Stimulated activated CD4-positive, alpha-beta T cell treated with anti-CD3 and anti-CD28 coated beads, Interleukin-2, amount 100 ng/mL, for 24 hours (primary cell): ENCODE measurements around the gene MED26.
"Not testable (repeated sequence)": the region's sequence is repeated elsewhere in the genome, so short reads cannot be mapped to it uniquely, and the experiment has no call there.

ENCODE experiments used
- DNase-seq, 2 donors: peaks; one replicate each; pipeline ENCODE4 v3.0.0-alpha.2; 2020

The MED26 gene, protein sequence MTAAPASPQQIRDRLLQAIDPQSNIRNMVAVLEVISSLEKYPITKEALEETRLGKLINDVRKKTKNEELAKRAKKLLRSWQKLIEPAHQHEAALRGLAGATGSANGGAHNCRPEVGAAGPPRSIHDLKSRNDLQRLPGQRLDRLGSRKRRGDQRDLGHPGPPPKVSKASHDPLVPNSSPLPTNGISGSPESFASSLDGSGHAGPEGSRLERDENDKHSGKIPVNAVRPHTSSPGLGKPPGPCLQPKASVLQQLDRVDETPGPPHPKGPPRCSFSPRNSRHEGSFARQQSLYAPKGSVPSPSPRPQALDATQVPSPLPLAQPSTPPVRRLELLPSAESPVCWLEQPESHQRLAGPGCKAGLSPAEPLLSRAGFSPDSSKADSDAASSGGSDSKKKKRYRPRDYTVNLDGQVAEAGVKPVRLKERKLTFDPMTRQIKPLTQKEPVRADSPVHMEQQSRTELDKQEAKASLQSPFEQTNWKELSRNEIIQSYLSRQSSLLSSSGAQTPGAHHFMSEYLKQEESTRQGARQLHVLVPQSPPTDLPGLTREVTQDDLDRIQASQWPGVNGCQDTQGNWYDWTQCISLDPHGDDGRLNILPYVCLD

GRCh38 chr19:16628183-16628983, at the start of gene MED26:
TSS of gene MED26 (minus strand) at chr19:16628204. CDS start at chr19:16627943, 261 bp downstream.
- peak; percentile 95 to 97 for DNase-seq

DNA sequence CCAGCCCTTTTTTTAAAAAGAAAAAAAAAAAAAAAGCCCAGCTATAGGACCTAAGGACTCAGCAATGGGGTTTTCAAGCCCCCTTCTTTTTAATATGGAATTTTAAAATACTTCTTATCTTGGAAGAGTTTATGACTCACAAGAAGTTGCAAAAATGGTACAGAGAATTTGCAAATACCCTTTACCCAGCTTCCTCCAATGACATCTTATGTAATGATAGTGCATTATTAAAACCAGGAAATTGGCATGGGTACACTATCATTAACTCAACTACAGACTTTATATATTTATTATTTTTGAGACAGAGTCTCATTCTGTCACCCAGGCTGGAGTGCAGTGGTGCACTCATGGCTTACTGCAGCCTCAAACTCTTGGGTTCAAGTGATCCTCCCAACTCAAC, 49.1 kb upstream of the MED26 start:
- DNase-seq: no peak

- DNase-seq: no peak
These were observed 48.2 kb upstream of the MED26 start for GRCh38 chr19:16676101-16676798.

DNA sequence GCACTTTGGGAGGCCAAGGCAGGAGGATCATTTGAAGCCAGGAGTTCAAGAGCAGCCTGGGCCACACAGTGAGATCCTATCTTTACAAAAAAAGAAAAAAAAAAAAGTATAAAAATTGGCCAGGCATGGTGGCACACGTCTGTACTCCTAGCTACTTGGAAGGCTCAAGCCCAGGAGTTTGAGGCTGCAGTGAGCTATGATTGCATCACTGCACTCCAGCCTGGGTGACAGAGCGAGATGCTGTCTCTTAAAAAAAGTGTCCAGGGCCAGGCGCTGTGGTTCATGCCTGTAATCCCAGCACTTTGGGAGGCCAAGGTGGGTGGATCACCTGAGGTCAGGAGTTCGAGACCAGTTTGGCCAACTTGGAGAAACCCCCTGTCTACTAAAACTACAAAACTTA, 45.8 kb upstream of the MED26 start:
- DNase-seq: not testable (repeated sequence)

- no peak for DNase-seq
These were observed 45.2 kb upstream of the MED26 start for GRCh38 chr19:16673231-16673630.

GRCh38 chr19:16671652-16672274, 43.8 kb upstream of the MED26 start:
- DNase-seq: no peak

DNA sequence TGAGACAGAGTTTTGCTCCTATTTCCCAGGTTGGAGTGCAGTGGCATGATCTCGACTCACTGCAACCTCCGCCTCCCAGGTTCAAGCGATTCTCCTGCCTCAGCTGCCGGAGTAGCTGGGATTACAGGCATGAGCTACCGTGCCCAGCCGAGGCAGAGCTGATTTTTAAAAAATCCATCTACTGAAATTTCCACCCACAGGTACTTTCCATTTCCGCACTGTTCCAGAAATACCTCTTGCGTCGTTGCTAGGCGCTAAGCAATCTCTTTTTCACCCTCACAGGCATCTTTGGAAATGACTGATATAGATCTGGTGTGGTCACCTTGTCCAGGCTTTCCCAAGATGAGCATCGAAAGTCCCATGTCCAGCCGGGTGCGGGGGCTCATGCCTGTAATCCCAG, 42.3 kb upstream of the MED26 start:
- DNase-seq: no peak

DNA sequence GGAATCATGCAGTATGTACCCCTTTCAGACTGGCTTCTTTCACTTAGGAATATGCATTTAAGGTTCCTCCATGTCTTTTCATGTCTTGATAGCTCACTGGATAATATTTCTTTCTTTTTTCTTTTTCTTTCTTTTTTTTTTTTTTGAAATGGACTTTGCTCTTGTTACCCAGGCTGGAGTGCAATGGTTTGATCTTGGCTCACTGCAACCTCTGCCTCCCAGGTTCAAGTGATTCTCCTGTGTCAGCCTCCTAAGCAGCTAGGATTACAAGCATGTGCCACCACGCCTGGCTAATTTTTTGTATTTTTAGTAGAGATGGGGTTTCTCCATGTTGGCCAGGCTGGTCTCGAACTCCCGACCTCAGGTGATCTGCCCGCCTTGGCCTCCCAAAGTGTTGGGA, 40.7 kb upstream of the MED26 start:
- DNase-seq: not testable (repeated sequence)

DNA sequence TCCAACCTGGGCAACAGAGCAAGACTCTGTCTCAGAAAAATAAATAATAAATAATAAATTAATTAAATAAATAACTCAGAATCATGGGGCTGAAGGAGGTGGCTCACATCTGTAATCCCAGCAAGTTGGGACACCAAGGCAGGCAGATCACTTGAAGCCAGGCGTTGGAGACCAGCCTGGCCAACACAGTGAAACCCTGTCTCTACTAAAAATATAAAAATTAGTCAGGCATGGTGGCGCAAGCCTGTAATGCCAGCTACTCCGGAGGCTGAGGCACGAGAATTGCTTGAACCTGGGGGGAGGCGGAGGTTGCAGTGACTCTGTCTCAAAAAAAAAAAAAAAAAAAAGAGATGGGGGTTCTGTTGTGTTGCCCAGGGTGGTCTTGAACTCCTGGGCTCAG, 40.2 kb upstream of the MED26 start:
- DNase-seq: no peak

DNA sequence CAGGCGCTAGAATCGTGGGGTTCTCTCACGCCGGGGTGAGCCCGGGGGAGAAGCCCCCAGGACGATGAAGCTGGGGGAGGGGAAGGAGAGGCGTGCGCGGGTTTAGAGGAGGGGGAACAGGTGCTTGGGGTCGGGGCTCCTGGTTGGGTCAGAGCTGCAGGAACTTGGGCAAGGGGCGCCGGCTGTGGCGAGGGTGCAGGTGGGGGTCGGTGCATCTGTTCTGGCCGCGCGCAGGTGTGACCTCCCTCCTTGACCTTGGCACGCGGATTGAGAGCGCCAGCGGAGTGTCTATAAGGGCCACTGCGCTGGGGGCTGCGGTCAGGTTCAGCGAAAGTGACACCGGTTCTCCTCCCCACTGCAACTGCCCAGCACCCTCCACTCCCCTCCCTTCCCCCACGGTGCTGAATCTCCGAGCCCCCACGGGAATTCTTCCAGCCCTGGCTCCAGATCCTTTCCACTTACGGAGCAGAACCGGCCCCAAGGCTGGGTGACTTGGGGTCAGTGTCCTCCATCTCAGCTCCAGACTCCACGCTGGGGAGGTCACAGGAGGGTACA, 33.6 kb upstream of the MED26 start:
- DNase-seq: peak; percentile 6 to 22

GRCh38 chr19:16660763-16661479, 32.9 kb upstream of the MED26 start, which contains the start of gene TMEM38A:
TSS of gene TMEM38A (plus strand) at chr19:16661139. CDS start at chr19:16661218, 79 bp downstream.
- DNase-seq: peak; percentile 35 to 44

GRCh38 chr19:16659832-16660708, 32.1 kb upstream of the MED26 start, which contains the start of gene SMIM7:
TSS of gene SMIM7 (minus strand) at chr19:16660144. CDS start at chr19:16660110, 34 bp downstream.
- peak; percentile 98 to 99 for DNase-seq

DNA sequence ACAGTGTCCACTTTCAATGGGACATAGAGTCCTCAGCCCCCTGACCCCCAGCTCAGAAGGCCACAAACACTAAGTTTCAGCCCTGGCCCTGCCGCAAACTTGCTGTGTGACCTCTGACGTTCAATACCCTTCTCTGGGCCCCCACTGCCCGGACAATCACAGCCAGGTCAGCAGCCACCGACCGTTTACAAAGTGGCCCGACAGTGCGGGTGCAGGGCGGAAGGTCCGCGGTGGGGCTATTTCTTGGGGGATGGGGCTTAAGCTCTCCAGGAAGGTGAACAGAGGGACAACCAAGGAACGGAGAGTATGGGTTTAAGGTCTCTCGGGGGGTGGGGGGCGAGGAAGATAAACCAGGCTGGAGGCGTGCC, 31.4 kb upstream of the MED26 start:
- no peak for DNase-seq

DNA sequence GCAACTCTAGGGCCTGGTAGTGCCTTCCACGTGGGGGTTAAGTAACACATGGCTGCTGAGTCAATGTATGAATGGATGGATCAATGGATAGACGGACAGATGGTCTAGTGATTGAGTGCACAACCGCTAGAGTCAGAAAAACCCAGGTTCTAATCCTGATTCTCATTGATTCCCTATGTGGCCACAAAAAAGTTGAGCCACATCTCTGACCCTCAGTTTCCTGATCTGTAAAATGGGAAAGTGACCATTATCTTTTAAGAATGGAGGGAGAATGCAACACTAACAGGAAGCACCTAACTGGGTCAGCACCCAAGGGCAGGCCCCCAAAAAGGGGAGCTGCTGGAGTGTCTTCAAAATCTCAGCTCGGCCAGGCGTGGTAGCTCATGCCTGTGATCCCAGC, 29.4 kb upstream of the MED26 start:
- no peak for DNase-seq

DNA sequence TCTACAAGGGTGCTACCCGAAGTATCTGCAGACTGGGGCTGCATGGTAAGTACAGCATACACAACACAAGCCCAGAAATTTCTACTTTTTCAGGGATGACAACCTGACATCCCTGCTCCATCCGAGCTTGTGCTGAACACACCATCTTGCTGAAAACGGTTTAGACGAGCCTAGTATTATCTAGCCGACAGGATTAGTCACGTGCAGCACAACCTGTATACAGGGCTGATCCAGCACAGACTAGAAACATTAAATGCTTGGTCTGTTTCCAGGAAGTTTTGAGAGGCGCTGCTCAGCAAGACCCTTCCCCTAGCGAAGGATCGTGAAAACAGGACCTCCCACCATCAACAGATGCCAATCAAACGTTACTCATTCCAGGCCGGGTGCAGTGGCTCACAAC, 27.7 kb upstream of the MED26 start:
- no peak for DNase-seq

- DNase-seq: no peak
These were observed 26.6 kb upstream of the MED26 start for GRCh38 chr19:16654627-16655026.

DNA sequence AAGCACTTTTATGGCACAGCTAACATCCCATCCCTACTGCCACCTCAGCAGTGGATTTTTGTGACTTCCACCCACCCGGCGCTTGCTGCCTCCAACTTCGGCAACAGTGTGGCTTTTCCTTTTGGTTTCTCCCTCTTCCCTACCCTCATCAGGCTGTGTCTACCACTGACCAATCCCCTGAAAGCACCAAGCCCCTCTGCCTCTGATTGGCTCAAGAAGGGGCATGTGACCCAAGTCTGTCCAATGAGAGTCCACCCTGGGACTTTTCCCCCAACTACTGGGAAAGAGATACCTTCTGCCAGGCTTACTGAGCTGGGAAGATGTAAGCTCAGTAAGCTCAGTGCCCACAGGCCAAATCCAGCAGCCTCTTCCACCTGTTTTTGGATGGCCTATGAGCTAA, 26.1 kb upstream of the MED26 start:
- no peak for DNase-seq

DNA sequence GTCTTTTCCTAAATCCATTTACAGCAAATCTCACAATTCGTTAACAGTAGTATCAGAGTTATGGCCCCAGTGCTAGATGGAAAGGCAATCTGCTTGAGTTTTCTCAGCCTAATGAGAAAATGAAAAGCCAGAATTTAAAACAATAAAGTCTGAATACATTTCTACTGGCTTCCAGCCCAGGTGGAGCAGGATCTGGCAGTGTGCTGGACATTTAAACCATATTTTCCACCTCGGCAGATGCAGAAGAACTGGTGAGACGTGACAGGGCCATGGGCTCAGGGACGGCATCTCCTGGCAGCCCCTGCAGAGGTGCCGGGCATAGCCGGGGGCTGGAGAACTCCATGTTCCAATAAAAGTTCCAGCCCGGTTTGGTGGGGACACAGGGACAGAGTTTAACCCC, 24.9 kb upstream of the MED26 start:
- DNase-seq: no peak

DNA sequence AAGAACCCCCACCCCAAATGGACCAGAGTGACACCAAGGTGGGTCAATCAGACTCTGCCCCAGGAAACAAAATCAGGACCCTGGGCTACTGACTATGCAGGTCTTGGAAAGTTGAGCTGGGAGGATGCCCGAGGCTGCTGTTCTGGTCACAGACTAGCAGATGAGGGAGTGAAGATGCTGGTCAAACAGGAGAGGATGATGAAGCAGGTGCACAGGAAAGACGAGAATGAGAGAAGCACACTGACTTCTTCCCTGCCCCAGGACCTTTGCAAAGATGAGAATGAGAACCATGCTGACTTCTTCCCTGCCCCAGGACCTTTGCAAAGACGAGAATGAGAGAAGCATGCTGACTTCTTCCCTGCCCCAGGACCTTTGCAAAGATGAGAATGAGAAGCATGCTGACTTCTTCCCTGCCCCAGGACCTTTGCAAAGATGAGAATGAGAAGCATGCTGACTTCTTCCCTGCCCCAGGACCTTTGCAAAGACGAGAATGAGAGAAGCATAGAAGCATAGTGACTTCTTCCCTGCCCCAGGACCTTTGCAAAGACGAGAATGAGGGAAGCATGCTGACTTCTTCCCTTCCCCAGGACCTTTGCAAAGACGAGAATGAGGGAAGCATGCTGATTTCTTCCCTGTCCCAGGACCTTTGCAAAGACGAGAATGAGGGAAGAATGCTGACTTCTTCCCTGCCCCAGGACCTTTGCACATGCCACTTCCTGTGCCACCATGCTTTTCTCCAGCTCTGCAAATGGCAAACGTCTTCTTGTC, 23.6 kb upstream of the MED26 start:
- not testable (repeated sequence) for DNase-seq

GRCh38 chr19:16650821-16651220, 22.8 kb upstream of the MED26 start:
- no peak for DNase-seq
